Adrenal gland (tissue), 12 donors: Measurements from ENCODE around the gene DMD. TPM values are rescaled to one million over a fixed set of nuclear protein-coding genes. Genes with fewer than 3 reads are reported as not detected.

Experiments
- DNase-seq, 7 donors: peaks; one replicate each; pipeline ENCODE4 v3.0.0-alpha.2; 2019 to 2020
- H3K27ac ChIP-seq, 5 donors: fragments of 200-600 bp; sonication (generic) in 4 of 5; 1 replicate in 3 of 5; 2 replicates in 2 of 5; pipeline versions ENCODE4 v1.5.1 to v1.8.0; 2016 to 2020; ENCODE audit warnings: mild to moderate bottlenecking in 1 of 5
- H3K27me3 ChIP-seq: fragments of 200-600 bp; 2 replicates; pipeline ENCODE4 v1.8.0; 2021
- H3K36me3 ChIP-seq, 2 donors: fragments of 200-600 bp; replicated peaks in 1 of 2; 1 replicate in 1 of 2; 2 replicates in 1 of 2; pipeline versions ENCODE4 v1.5.1 to v1.8.0; 2018 to 2022
- H3K4me1 ChIP-seq, 2 donors: fragments of 200-600 bp; replicated peaks in 1 of 2; 1 replicate in 1 of 2; 2 replicates in 1 of 2; pipeline versions ENCODE4 v1.5.1 to v1.8.0; 2018 to 2021
- H3K4me3 ChIP-seq, 4 donors: fragments of 200-600 bp; sonication (generic) in 3 of 4; one replicate each; pipeline ENCODE4 v1.5.1; 2016 to 2018
- H3K9me3 ChIP-seq, 3 donors: fragments of 200-600 bp; sonication (generic) in 1 of 3; replicated peaks in 1 of 3; 1 replicate in 2 of 3; 2 replicates in 1 of 3; pipeline versions ENCODE4 v1.5.1 to v1.8.0; 2016 to 2021
- CTCF ChIP-seq, 6 experiments: fragments of 450-650 bp in 4 of 6; fragments of 200-600 bp in 2 of 6; sonication (generic) in 1 of 6; IDR thresholded peaks; 1 replicate in 5 of 6; 2 replicates in 1 of 6; pipeline versions ENCODE4 v1.5.1 to v1.8.0; 2016 to 2021; ENCODE audit warnings: antibody characterized with exemption in 6 of 6, mild to moderate bottlenecking in 2 of 6, moderate library complexity in 1 of 6
- POLR2A ChIP-seq, 2 donors: fragments of 450-650 bp; IDR thresholded peaks; one replicate each; pipeline ENCODE4 v1.6.1; 2017; ENCODE audit warnings: antibody characterized with exemption in 2 of 2, mild to moderate bottlenecking in 2 of 2, moderate library complexity in 1 of 2
- WGBS, 4 donors: extraction: QIAGEN DNeasy Blood & Tissue Kit in 2 of 4; methylation state at CpG; one replicate each; pipeline versions ENCODE4 v1.1.5 to v1.1.7; 2013 to 2017; 5-methylcytosine and 5-hydroxymethylcytosine counted together
- intact Hi-C, 2 donors: fragments of 100-400 bp; cut with DNase I; formaldehyde crosslinking; loops; one replicate each; pipeline versions ENCODE4 v1.14.1 to v1.15.0; 2022 to 2023
- polyA plus RNA-seq, 3 donors: library from polyadenylated mRNA; stranded (reverse); fragments of 200-250 nt in 2 of 3; fragments of 350-450 nt in 1 of 3; fragmentation: Illumina TruSeq in 1 of 3; extraction: RNeasy Lipid Tissue Mini Kit (QIAGEN cat#74804) in 1 of 3; gene quantifications; one replicate each; pipeline ENCODE4 v1.2.3, GENCODE V29; 2013 to 2014
- total RNA-seq, 9 donors: library from RNA; depleted of rRNA in 4 of 9; stranded (reverse); fragments of >200 nt in 4 of 9; fragments of 120-200 nt in 1 of 9; fragmentation: NEBNext Ultra II Directional in 1 of 9; extraction: Animal tissue kit (Norgen Biotek cat#: 25700) in 1 of 9; gene quantifications; one replicate each; pipeline versions ENCODE4 v1.1.0 to v1.2.4, GENCODE V29; 2013 to 2023
- donor health status: healthy with polysubstance abuse.
- donor health status: Bipolar disorder and iron deficiency.
- donor health status: DM: yes; HTN: yes; CAD: no.
- donor health status: DM: no; HTN: no; CAD: no.
- donor health status: DM: no; HTN: no; CAD: no.
- donor health status: DM: yes; HTN: yes; CAD: no.

DMD gene
- total and polyA plus RNA-seq, 12 donors: 14.6 to 89.7 (median 36.2) TPM

DNA sequence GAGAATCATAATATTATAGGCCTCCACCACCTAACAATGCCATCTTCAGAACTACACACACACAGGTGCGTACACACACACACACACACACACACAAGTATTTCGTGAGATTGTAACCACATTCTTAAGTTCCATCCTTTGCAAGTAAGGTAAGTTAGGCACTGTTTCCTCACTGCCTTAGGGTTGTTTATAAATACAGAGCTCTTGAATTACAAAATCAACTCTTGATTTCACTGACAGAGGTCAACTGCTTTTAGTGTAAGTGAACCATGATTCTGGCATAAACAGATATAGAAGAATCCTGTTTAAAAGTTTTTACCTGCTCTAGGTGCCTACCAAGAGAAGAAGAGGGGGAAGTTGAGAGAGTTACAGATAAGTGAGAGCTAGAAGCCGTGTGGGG lies 166.1 kb downstream of the DMD start:
- whole genome bisulfite sequencing, 4 donors: 57 to 74% (median 64%) methylated on average over 3 of the region's 3 CpGs
- intact Hi-C loops: no loop called here
- no peak overlapping the region for H3K4me3 ChIP-seq
- no peaks in the 10 kb centered on the region for H3K9me3 ChIP-seq
- no peak for DNase-seq
- H3K4me1 ChIP-seq: no peaks in the 10 kb centered on the region
- no peaks in the 10 kb centered on the region for H3K27me3 ChIP-seq
- TF ChIP-seq CTCF (IDR thresholded peaks at IDR 0.05): no peak
- no peak for TF ChIP-seq POLR2A (IDR thresholded peaks at IDR 0.05)
- H3K27ac ChIP-seq: no peak overlapping the region
- H3K36me3 ChIP-seq: no peaks in the 10 kb centered on the region

DNA sequence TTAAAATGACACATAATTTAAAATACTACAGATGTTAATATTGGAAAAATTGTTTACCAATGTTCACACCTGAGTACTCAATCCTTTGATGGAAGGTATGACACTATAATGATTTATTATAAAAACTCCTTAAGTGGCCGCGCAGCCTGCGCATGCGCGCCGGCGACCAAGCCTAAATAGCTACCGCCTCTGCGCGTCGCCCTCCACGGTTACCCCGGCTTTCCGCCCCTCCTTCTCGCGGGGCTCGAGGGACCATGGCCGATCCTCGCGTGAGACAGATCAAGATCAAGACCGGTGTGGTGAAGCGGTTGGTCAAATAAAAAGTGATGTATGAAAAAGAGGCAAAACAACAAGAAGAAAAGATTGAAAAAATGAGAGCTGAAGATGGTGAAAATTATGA lies 170.2 kb downstream of the DMD start:
- H3K9me3 ChIP-seq: no peaks in the 10 kb centered on the region
- H3K27ac ChIP-seq: no peak overlapping the region
- no peaks in the 10 kb centered on the region for H3K36me3 ChIP-seq
- DNase-seq: no peak
- intact Hi-C loops: no loop called here
- TF ChIP-seq CTCF (IDR thresholded peaks at IDR 0.05) (no peak), POLR2A (IDR thresholded peaks at IDR 0.05) (no peak)
- H3K4me3 ChIP-seq: no peak overlapping the region
- H3K4me1 ChIP-seq: no peaks in the 10 kb centered on the region
- WGBS, 4 donors: 95 to 98% (median 97%) methylated on average over 22 of the region's 22 CpGs
- no peaks in the 10 kb centered on the region for H3K27me3 ChIP-seq

DNA sequence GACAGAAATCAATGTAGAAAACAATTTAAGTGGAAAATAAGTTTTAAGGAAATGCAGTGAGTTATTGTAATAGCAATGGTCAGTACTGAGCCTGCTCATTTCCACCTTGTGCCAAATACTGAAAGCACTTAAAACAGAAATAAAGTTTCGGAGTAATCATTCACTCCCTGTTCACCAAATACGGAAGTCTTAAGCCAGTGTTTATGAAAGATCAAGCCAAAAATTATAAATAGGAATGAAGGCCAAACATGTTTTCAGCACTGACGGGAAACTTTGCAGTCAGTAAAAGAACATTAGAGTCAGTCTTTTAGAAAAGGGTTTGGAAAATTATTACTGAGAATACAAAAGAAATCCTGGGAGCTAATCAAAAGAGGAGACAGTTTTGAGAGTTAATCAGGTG lies 178.6 kb downstream of the DMD start:
- WGBS, 4 donors: 27 to 57% (median 43%) methylated on average over 3 of the region's 3 CpGs
- Histone ChIP-seq H3K9me3 (no peaks in the 10 kb centered on the region), H3K27ac (peak overlapping the region in 1 of 5 donors; percentile 3), H3K27me3 (no peaks in the 10 kb centered on the region), H3K36me3 (no peaks in the 10 kb centered on the region), H3K4me1 (no peaks in the 10 kb centered on the region), H3K4me3 (no peak overlapping the region)
- intact Hi-C loops: no loop called here
- TF ChIP-seq POLR2A (IDR thresholded peaks at IDR 0.05): no peak
- no peak for TF ChIP-seq CTCF (IDR thresholded peaks at IDR 0.05)
- no peak for DNase-seq

- H3K27me3 ChIP-seq: no peaks in the 10 kb centered on the region
- 77 to 91% (median 84%) methylated on average over 6 of the region's 6 CpGs for WGBS, 4 donors
- H3K4me1 ChIP-seq: no peaks in the 10 kb centered on the region
- H3K4me3 ChIP-seq: no peak overlapping the region
- DNase-seq: no peak
- no peak overlapping the region for H3K27ac ChIP-seq
- no peaks in the 10 kb centered on the region for H3K9me3 ChIP-seq
- intact Hi-C loops: no loop called here
- no peaks in the 10 kb centered on the region for H3K36me3 ChIP-seq
- no peak for TF ChIP-seq CTCF (IDR thresholded peaks at IDR 0.05)
- TF ChIP-seq POLR2A (IDR thresholded peaks at IDR 0.05): no peak
These were observed 196.4 kb downstream of the DMD start for GRCh38 chrX:33014949-33015348.
